Naive thymus-derived CD4-positive, alpha-beta T cell (primary cell): Measurements from ENCODE around the gene TRAP1. TPM values are rescaled to one million over a fixed set of nuclear protein-coding genes. Genes with fewer than 3 reads are reported as not detected.
A peak's percentile ranks its signal among the peaks of the same experiment; 100 is the strongest.

ENCODE experiments used
- ATAC-seq: fragments of 150-1000 bp; cut with Tn5 transposase; 2 replicates; pipeline ENCODE4 v1.10.0; 2021; ENCODE audit warnings: mild to moderate bottlenecking, moderate library complexity
- CTCF ChIA-PET: fragments of 350-600 bp; sonication (Branson Sonifier 250); formaldehyde crosslinking; loops from one replicate; lab custom pipeline; 2021; ENCODE audit warnings: antibody characterized with exemption; lab: Charles Lee
- POLR2A ChIA-PET: fragments of 350-600 bp; sonication (Branson Sonifier 250); formaldehyde crosslinking; loops from one replicate; lab custom pipeline; 2021; ENCODE audit warnings: antibody characterized with exemption, inconsistent platforms; lab: Charles Lee
- DNase-seq, 9 donors: peaks; one replicate each; pipeline versions ENCODE4 v3.0.0 to v3.0.0-alpha.2; 2020 to 2022; ENCODE audit warnings: mixed read lengths in 1 of 9
- H3K27ac ChIP-seq: one replicate; pipeline ENCODE4 v1.7.0; 2013; ENCODE audit warnings: mild to moderate bottlenecking, low read depth, low read length, moderate library complexity
- H3K27me3 ChIP-seq, 2 donors: one replicate each; pipeline ENCODE4 v1.7.0; 2013; ENCODE audit warnings: low read length in 2 of 2, mild to moderate bottlenecking in 2 of 2, moderate library complexity in 2 of 2; ENCODE audit not compliant: control insufficient read depth in 2 of 2, insufficient read depth in 2 of 2
- H3K36me3 ChIP-seq, 3 experiments: 1 replicate in 2 of 3; 2 replicates in 1 of 3; pipeline ENCODE4 v1.7.0; 2013; ENCODE audit warnings: low read length in 3 of 3, mild to moderate bottlenecking in 3 of 3, moderate library complexity in 1 of 3; ENCODE audit not compliant: insufficient read depth in 3 of 3, control insufficient read depth in 2 of 3
- H3K4me1 ChIP-seq, 2 donors: one replicate each; pipeline ENCODE4 v1.7.0; 2013; ENCODE audit warnings: low read length in 2 of 2, mild to moderate bottlenecking in 2 of 2, moderate library complexity in 1 of 2; ENCODE audit not compliant: control insufficient read depth in 2 of 2, insufficient read depth in 2 of 2
- H3K4me3 ChIP-seq: 2 replicates; pipeline ENCODE4 v1.7.0; 2013; ENCODE audit warnings: mild to moderate bottlenecking, low read length
- H3K9me3 ChIP-seq, 3 experiments: 1 replicate in 2 of 3; 2 replicates in 1 of 3; pipeline ENCODE4 v1.7.0; 2013; ENCODE audit warnings: low read length in 3 of 3; ENCODE audit not compliant: control insufficient read depth in 2 of 3
- H3K27ac Mint-ChIP-seq, 9 donors: one replicate each; pipeline ENCODE4 v1.8.0; 2020 to 2022; ENCODE audit warnings: mixed read lengths in 9 of 9, mild to moderate bottlenecking in 8 of 9, moderate library complexity in 5 of 9, inconsistent platforms in 2 of 9
- H3K27me3 Mint-ChIP-seq, 5 donors: one replicate each; pipeline ENCODE4 v1.8.0; 2021 to 2022; ENCODE audit warnings: mixed read lengths in 5 of 5, mild to moderate bottlenecking in 1 of 5
- H3K36me3 Mint-ChIP-seq, 5 donors: one replicate each; pipeline ENCODE4 v1.8.0; 2020 to 2022; ENCODE audit warnings: mixed read lengths in 5 of 5, mild to moderate bottlenecking in 3 of 5, inconsistent platforms in 1 of 5
- H3K4me1 Mint-ChIP-seq, 7 donors: one replicate each; pipeline ENCODE4 v1.8.0; 2020 to 2022; ENCODE audit warnings: mixed read lengths in 7 of 7, mild to moderate bottlenecking in 3 of 7, inconsistent platforms in 1 of 7
- H3K4me3 Mint-ChIP-seq, 10 donors: one replicate each; pipeline ENCODE4 v1.8.0; 2020 to 2022; ENCODE audit warnings: mild to moderate bottlenecking in 10 of 10, mixed read lengths in 10 of 10, moderate library complexity in 6 of 10, inconsistent platforms in 2 of 10
- H3K9me3 Mint-ChIP-seq, 11 donors: one replicate each; pipeline ENCODE4 v1.8.0; 2020 to 2022; ENCODE audit warnings: mixed read lengths in 11 of 11, mild to moderate bottlenecking in 4 of 11, inconsistent platforms in 1 of 11, moderate library complexity in 1 of 11
- intact Hi-C, 2 donors: fragments of 100-400 bp; cut with micrococcal nuclease; formaldehyde crosslinking; loops; one replicate each; pipeline ENCODE4 v1.15.1; 2023
- polyA plus RNA-seq, 2 donors: library from polyadenylated mRNA; unstranded; fragments of 300-500 nt; fragmentation: Illumina TruSeq; gene quantifications; one replicate each; pipeline ENCODE4 v1.2.3, GENCODE V29; 2021
- total RNA-seq, 6 experiments: library from RNA in 5 of 6; stranded (reverse) in 5 of 6; gene quantifications; 1 replicate in 5 of 6; 2 replicates in 1 of 6; pipeline ENCODE4 v1.2.3 and lab custom pipeline; 2021 to 2026

Gene TRAP1
- total and polyA plus RNA-seq, 7 experiments from 2014 or later: 59.6 to 138 (median 123) TPM

DNA sequence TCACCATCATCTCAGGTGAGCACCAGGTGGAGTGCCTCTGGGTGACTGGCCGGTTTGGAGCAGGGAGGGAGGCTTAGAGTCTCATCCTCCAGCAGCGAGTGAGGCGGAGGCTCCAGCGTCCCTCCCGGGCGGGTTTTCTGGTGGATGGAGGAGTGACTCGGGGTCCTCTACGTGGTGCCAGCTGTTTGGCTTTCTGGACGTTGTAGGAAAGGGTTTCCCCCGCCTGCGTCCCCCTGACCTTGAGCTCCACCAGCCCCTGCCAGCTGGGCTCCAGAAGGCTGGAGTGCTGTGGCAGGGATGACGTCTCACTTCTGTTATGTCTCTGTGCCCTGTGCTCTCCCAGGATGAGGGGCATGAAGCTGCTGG, 62.3 kb downstream of the TRAP1 start:
- DNase-seq (no peak), ATAC-seq (no peak)
- peaks cover 0 to 16% (median 4%) of the 10 kb centered on the region in 7 donors for H3K4me1 Mint-ChIP-seq
- peak overlapping the region in 1 of 9 donors; percentile 86 for H3K27ac Mint-ChIP-seq
- ChIA-PET CTCF (interaction anchor here (1.0 kb wide), 1 partner anchor 228 kb away, joined by 3 read pairs; no protein-coding TSS in a partner anchor), POLR2A (no interaction called here)
- H3K4me3 Mint-ChIP-seq: no peak overlapping the region
- peaks cover 0 to 73% (median 10%) of the 10 kb centered on the region in 3 experiments for H3K36me3 ChIP-seq
- H3K27ac ChIP-seq: no peak overlapping the region
- H3K36me3 Mint-ChIP-seq: peaks cover 0 to 23% (median 4%) of the 10 kb centered on the region in 5 donors
- H3K27me3 Mint-ChIP-seq: no peaks in the 10 kb centered on the region
- no peak overlapping the region for H3K4me3 ChIP-seq
- H3K9me3 ChIP-seq: no peaks in the 10 kb centered on the region
- no peaks in the 10 kb centered on the region for H3K27me3 ChIP-seq
- no peaks in the 10 kb centered on the region for H3K9me3 Mint-ChIP-seq
- intact Hi-C loops: no loop called here
- H3K4me1 ChIP-seq: no peaks in the 10 kb centered on the region

DNA sequence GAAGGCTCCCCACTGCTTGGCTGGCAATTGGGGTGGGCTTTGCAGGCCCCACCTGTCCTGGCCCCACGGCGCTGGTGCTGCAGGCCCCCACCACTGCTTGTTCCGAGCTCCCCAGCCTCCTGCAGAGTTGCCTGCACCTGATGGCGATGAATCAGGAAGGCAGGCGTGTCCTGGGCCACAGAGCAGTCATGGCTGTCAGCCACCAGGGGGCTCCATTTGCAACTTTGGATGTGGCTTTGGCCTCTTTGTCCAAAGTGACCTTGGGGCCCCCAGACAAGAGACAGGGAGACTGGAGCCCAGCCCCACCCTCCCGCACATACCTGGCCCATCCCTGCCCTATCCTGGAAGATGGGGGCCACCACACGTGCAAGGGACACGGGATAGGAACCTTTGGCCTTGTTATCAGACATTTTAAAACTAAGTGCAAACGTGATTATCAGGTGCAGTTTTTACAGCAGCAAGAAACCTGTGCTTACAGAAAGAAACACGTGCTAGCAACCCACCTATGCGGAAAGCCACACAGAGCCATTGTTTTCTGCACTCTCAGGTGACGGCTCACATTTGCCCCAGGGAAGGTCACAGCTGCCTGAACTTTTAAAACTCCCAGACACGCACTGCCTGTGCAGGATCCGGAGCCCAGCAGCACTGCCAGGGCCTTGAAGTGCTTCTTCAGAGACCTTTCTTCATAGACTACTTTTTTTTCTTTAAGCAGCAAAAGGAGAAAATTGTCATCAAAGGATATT, 62.9 kb downstream of the TRAP1 start, which contains the start of gene DNASE1:
Gene DNASE1, plus strand, starts transcription at position 443 of the 743 bp plus-strand sequence. CDS start 683 bp downstream, outside the sequence.
- peaks cover 0 to 11% (median 4%) of the 10 kb centered on the region in 7 donors for H3K4me1 Mint-ChIP-seq
- no peak within 1 kb of the TSS for H3K27ac ChIP-seq
- intact Hi-C loops: no loop called here
- H3K27me3 ChIP-seq: no peaks in the 10 kb centered on the region
- POLR2A ChIA-PET: no interaction called here
- CTCF ChIA-PET: no interaction called here
- H3K9me3 Mint-ChIP-seq: no peaks in the 10 kb centered on the region
- ATAC-seq: peak; percentile 72
- no peak within 1 kb of the TSS for H3K4me3 ChIP-seq
- H3K36me3 Mint-ChIP-seq: peaks cover 0 to 18% (median 4%) of the 10 kb centered on the region in 5 donors
- no peak within 1 kb of the TSS for H3K4me3 Mint-ChIP-seq
- no peaks in the 10 kb centered on the region for H3K27me3 Mint-ChIP-seq
- H3K9me3 ChIP-seq: no peaks in the 10 kb centered on the region
- peaks cover 0 to 68% (median 10%) of the 10 kb centered on the region in 3 experiments for H3K36me3 ChIP-seq
- DNase-seq: peak in 8 of 9 donors; percentile 32 to 57 (median 46)
- H3K4me1 ChIP-seq: no peaks in the 10 kb centered on the region
- H3K27ac Mint-ChIP-seq: peak within 1 kb of the TSS in 5 of 9 donors; percentile 55 to 88 (median 76)

- no peaks in the 10 kb centered on the region for H3K9me3 ChIP-seq
- no peak overlapping the region for H3K27ac ChIP-seq
- DNase-seq: no peak
- Mint-ChIP-seq H3K4me3 (no peak overlapping the region), H3K27me3 (no peaks in the 10 kb centered on the region), H3K36me3 (peaks cover 0 to 10% (median 0%) of the 10 kb centered on the region in 5 donors), H3K9me3 (no peaks in the 10 kb centered on the region), H3K27ac (no peak overlapping the region), H3K4me1 (peaks cover 0 to 5% (median 4%) of the 10 kb centered on the region in 7 donors)
- no peak for ATAC-seq
- ChIA-PET POLR2A (no interaction called here), CTCF (no interaction called here)
- intact Hi-C loops: no loop called here
- H3K27me3 ChIP-seq: no peaks in the 10 kb centered on the region
- peaks cover 0 to 50% (median 7%) of the 10 kb centered on the region in 3 experiments for H3K36me3 ChIP-seq
- H3K4me3 ChIP-seq: no peak overlapping the region
- H3K4me1 ChIP-seq: no peaks in the 10 kb centered on the region
Observed at GRCh38 chr16:3652373-3653195, 64.7 kb downstream of the TRAP1 start.

DNA sequence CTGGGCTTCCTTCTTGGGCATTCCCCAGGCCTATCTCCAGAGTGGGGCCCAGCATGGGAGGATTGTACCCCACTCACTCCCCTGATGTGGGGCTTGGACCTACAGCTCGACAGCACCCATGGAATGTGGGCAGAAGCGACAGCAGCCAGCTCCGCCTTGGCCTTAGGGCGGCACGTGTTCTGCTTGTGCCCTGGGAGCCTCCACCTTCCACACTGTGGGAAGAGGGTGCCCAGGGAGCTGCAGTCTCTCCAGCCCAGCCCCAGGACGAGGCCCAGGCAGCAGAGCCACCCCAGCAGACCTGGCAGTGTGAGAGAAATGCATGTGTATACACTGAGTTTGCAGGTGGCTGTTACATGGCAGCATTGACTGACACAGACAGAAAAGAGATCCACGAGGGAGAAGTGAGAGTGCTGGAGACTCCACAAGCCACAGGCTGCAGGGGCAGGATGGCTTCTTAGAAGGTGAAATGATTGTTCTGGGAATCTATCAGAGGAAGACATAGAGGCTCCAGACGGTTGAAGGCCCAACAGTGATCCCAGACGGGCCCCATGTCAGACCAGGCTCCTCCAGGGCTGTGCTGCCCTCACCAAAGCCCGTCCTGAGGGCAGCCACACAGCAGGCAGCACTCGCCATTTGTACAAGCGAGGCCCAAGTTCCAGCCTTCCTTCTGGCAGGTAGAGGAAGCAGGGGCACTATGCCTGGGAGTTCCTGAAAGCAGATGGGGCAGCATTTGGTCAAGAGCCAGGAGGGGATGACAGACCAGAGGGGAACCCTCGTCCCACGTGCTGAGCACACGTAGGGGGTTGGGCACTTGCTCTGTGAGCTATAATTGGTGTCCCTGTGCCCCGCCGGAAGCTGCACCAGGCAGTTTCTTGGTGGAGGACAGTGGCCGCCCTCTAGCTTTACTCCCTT, 65.6 kb downstream of the TRAP1 start:
- CTCF ChIA-PET: no interaction called here
- no peak for DNase-seq
- H3K27ac Mint-ChIP-seq: peak overlapping the region in 1 of 9 donors; percentile 53

GRCh38 chr16:3650631-3651265, 66.6 kb downstream of the TRAP1 start:
- intact Hi-C loops: no loop called here
- Mint-ChIP-seq H3K4me1 (peaks cover 0 to 9% (median 4%) of the 10 kb centered on the region in 7 donors), H3K27me3 (no peaks in the 10 kb centered on the region), H3K9me3 (no peaks in the 10 kb centered on the region), H3K4me3 (no peak overlapping the region), H3K36me3 (peaks cover 0 to 4% (median 0%) of the 10 kb centered on the region in 5 donors), H3K27ac (peak overlapping the region in 5 of 9 donors; percentile 15 to 58 (median 40))
- Histone ChIP-seq H3K4me3 (no peak overlapping the region), H3K27ac (no peak overlapping the region), H3K4me1 (no peaks in the 10 kb centered on the region), H3K27me3 (no peaks in the 10 kb centered on the region), H3K36me3 (peaks cover 0 to 37% (median 0%) of the 10 kb centered on the region in 3 experiments), H3K9me3 (no peaks in the 10 kb centered on the region)
- peak in 1 of 9 donors; percentile 17 for DNase-seq
- no peak for ATAC-seq
- POLR2A ChIA-PET: no interaction called here
- CTCF ChIA-PET: no interaction called here

More for the DNA sequence above, 65.6 kb downstream of the TRAP1 start:
- Mint-ChIP-seq H3K4me3 (no peak overlapping the region), H3K36me3 (peaks cover 0 to 4% (median under 1%) of the 10 kb centered on the region in 5 donors), H3K4me1 (peaks cover 0 to 5% (median 4%) of the 10 kb centered on the region in 7 donors), H3K9me3 (no peaks in the 10 kb centered on the region), H3K27me3 (no peaks in the 10 kb centered on the region)
- H3K9me3 ChIP-seq: no peaks in the 10 kb centered on the region
- POLR2A ChIA-PET: no interaction called here
- peaks cover 0 to 41% (median under 1%) of the 10 kb centered on the region in 3 experiments for H3K36me3 ChIP-seq
- no peak overlapping the region for H3K4me3 ChIP-seq
- H3K27ac ChIP-seq: no peak overlapping the region
- no peaks in the 10 kb centered on the region for H3K4me1 ChIP-seq
- no peaks in the 10 kb centered on the region for H3K27me3 ChIP-seq
- intact Hi-C loops: no loop called here
- ATAC-seq: no peak
